ENCODE data around the gene ZNF700. TPM values are rescaled to one million over a fixed set of nuclear protein-coding genes. Genes with fewer than 3 reads are reported as not detected.
A peak's percentile ranks its signal among the peaks of the same experiment; 100 is the strongest.
"Not testable (repeated sequence)": the region's sequence is repeated elsewhere in the genome, so short reads cannot be mapped to it uniquely, and the experiment has no call there.

The ZNF700 gene
- total and polyA plus RNA-seq, 8 donors, result 6.5 to 22.7 (median 8.1) TPM

DNA sequence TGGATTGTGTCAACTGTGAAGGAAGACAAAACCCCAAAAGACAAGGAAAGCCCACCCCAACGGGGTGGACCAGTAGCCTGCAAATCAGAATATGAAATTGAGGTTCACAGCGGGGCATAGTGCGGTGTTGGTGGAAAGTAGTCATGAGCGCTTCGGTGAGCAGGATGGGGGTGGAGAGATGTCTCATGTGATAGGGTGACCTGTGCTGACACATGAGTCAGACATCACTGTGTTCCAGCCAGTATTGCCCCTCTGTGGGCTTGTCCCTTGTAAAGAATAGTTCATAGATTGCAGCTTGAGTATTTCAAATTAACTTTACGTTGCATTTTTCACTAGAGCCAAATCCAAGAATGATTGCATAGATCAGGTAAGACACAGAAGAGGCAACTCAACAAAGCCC, 30.1 kb upstream of the ZNF700 start:
- Histone ChIP-seq H3K9me3 (no peaks in the 10 kb centered on the region), H3K4me3 (no peak overlapping the region), H3K36me3 (no peaks in the 10 kb centered on the region), H3K27ac (no peak overlapping the region), H3K27me3 (no peaks in the 10 kb centered on the region), H3K4me1 (no peaks in the 10 kb centered on the region)
- intact Hi-C loops (cut with DNase I), result no loop called here
- 98 to 99% methylated on average over 6 of the region's 6 CpGs for WGBS, 2 donors
- ATAC-seq, result no peak
- DNase-seq, result no peak
- no peak for FAIRE-seq
- TF ChIP-seq, protein P1, sequence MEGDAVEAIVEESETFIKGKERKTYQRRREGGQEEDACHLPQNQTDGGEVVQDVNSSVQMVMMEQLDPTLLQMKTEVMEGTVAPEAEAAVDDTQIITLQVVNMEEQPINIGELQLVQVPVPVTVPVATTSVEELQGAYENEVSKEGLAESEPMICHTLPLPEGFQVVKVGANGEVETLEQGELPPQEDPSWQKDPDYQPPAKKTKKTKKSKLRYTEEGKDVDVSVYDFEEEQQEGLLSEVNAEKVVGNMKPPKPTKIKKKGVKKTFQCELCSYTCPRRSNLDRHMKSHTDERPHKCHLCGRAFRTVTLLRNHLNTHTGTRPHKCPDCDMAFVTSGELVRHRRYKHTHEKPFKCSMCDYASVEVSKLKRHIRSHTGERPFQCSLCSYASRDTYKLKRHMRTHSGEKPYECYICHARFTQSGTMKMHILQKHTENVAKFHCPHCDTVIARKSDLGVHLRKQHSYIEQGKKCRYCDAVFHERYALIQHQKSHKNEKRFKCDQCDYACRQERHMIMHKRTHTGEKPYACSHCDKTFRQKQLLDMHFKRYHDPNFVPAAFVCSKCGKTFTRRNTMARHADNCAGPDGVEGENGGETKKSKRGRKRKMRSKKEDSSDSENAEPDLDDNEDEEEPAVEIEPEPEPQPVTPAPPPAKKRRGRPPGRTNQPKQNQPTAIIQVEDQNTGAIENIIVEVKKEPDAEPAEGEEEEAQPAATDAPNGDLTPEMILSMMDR (IDR thresholded peaks at IDR 0.05), result no peak

DNA sequence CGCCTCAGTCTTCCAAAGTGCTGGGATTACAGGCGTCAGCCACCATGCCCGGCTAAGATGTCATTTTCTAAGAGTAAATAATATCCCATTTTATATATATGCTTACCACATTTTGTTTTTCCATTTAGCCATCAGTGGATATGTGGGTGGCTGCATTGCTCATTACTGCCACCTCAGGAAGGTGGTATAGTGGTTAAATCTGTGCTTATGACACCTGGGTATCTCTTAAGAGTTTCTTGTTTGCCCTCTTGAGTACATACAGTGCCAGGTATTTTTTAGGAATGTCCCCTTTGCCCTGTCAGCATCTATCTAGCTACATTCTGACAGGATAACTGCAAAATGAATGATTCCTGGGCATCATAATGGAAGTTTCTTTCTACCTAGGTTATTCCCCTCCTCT, 22.7 kb upstream of the ZNF700 start:
- no peak for DNase-seq
- no peaks in the 10 kb centered on the region for H3K27me3 ChIP-seq
- no peak overlapping the region for H3K4me3 ChIP-seq
- ATAC-seq, result no peak
- H3K9me3 ChIP-seq, result peaks cover 0 to 11% (median 3%) of the 10 kb centered on the region in 4 donors
- TF ChIP-seq, protein P1 (IDR thresholded peaks at IDR 0.05), result no peak
- H3K27ac ChIP-seq, result no peak overlapping the region
- intact Hi-C loops (cut with DNase I), result no loop called here
- H3K4me1 ChIP-seq, result no peaks in the 10 kb centered on the region
- FAIRE-seq, result no peak
- WGBS, 2 donors, result 97 to 98% methylated on average over 3 of the region's 3 CpGs
- H3K36me3 ChIP-seq, result peaks cover 9 to 41% (median 22%) of the 10 kb centered on the region in 3 donors

DNA sequence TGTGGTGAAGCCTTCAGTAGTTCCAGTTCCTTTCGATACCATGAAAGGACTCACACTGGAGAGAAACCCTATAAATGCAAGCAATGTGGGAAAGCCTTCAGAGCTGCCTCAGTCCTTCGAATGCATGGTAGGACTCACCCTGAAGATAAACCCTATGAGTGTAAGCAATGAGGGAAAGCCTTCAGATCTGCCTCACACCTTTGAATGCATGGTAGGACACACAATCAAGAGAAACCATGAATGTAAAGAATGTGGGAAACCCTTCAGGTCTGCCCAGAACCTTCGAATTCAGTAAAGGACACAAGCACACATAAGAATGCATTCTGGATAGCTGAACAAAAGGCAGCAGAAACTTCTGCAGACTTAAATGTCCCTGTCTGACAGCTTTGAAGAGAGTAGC, 19.0 kb upstream of the ZNF700 start:
- Histone ChIP-seq H3K4me3 (no peak overlapping the region), H3K9me3 (peaks cover 0 to 11% (median 3%) of the 10 kb centered on the region in 4 donors), H3K27me3 (no peaks in the 10 kb centered on the region), H3K27ac (no peak overlapping the region), H3K36me3 (peaks cover 9 to 41% (median 22%) of the 10 kb centered on the region in 3 donors), H3K4me1 (no peaks in the 10 kb centered on the region)
- intact Hi-C loops (cut with DNase I), result no loop called here
- TF ChIP-seq, protein P1 (IDR thresholded peaks at IDR 0.05), result no peak
- ATAC-seq (no peak), FAIRE-seq (no peak), DNase-seq (no peak)
- 95 to 97% methylated on average over 3 of the region's 3 CpGs for WGBS, 2 donors

DNA sequence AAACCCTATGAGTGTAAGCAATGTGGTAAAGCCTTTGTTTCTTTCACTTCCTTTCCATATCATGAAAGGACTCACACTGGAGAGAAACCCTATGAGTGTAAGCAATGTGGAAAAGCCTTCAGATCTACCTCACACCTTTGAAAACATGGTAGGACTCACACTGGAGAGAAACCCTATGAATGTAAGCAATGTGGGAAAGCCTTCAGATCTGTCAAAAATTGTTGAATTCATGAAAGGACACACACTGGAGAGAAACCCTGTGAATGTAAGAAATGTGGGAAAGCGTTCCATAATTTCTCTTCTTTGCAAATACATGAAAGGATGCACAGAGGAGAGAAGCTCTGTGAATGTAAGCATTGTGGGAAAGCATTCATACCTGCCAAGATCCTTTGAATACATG, 13.0 kb upstream of the ZNF700 start:
- ATAC-seq; H3K27me3 ChIP-seq; H3K27ac ChIP-seq; FAIRE-seq; DNase-seq; H3K4me1 ChIP-seq; intact Hi-C loops (cut with DNase I); H3K36me3 ChIP-seq; H3K4me3 ChIP-seq; H3K9me3 ChIP-seq: not testable (repeated sequence)
- WGBS, 2 donors, result 88 to 93% methylated on average over 1 of the region's 1 CpG

DNA sequence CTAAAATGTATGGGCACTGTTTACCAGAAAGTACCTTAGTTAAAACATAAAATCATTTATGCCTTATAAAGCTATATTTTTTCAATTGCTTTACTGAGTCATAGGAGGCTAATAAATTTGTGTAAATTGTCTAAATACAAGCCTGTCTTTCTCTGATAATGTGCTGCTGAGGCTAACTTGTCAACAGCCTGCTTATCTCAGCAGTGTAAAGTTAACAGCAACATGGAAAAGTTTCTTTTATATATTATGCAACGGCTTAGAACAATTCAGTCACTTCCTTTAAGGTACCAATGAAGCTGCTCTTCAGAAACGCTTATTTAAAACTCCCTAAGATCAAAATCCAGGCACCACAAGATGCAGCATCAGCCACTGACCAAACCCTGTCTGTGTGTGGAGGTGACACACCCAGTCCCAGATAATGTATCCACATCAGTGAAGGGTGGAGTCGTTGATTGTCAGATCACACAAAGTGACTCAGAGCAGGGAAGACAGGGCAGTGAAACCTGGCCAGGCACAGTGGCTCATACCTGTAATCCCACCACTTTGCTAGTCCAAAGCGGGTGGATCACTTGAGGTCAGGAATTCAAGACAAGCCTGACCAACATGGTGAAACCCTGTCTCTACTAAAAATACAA, 10.4 kb upstream of the ZNF700 start:
- H3K36me3 ChIP-seq; FAIRE-seq; intact Hi-C loops (cut with DNase I); H3K27me3 ChIP-seq; H3K27ac ChIP-seq; DNase-seq; H3K4me3 ChIP-seq; H3K9me3 ChIP-seq; ATAC-seq; H3K4me1 ChIP-seq: not testable (repeated sequence)
- 94 to 95% methylated on average over 4 of the region's 4 CpGs for WGBS, 2 donors

DNA sequence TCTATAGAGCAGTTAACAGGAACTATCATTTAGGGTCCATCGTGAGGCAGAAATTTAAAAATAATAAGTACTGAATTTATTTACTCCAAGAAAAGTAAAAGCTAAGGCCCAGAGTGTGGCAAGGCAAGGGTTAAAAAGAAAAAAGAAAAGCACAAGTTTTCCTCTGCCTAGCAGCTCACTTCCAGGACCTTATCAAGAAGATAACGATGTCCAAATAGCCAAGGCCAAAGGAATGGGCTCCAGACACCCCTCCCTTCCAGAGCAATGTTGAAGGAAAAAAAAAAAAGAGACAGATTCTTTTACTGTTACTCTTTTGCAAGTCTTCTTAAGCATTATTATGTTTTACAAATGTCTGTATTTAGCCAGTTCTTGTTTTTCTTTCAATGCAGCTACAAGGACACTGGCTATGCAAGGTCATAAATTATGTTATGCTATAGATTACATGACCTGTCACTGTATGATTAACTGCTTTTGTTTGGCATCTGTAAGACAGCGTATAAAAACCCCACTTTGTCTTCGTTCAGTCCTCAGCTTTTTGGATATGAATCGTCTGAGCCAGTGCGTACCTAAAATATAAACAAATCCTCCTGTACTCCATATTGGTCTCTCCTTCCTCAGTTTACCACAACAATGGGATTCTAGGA, 2.9 kb upstream of the ZNF700 start:
- no peaks in the 10 kb centered on the region for H3K9me3 ChIP-seq
- no peaks in the 10 kb centered on the region for H3K27me3 ChIP-seq
- H3K4me1 ChIP-seq, result peaks cover 6 to 17% (median 15%) of the 10 kb centered on the region in 3 donors
- no peak overlapping the region for H3K4me3 ChIP-seq
- 10 to 12% methylated on average over 6 of the region's 6 CpGs for WGBS, 2 donors
- TF ChIP-seq, protein P1 (IDR thresholded peaks at IDR 0.05), result no peak
- FAIRE-seq, result no peak
- H3K36me3 ChIP-seq, result no peaks in the 10 kb centered on the region
- intact Hi-C loops (cut with DNase I), result loop anchor here in 1 of 3 donors (10.0 kb wide), 1 partner anchor 63 kb away; no protein-coding TSS in a partner anchor
- DNase-seq, result peak in 2 of 6 donors; percentile 18 to 38
- ATAC-seq, result no peak
- no peak overlapping the region for H3K27ac ChIP-seq

DNA sequence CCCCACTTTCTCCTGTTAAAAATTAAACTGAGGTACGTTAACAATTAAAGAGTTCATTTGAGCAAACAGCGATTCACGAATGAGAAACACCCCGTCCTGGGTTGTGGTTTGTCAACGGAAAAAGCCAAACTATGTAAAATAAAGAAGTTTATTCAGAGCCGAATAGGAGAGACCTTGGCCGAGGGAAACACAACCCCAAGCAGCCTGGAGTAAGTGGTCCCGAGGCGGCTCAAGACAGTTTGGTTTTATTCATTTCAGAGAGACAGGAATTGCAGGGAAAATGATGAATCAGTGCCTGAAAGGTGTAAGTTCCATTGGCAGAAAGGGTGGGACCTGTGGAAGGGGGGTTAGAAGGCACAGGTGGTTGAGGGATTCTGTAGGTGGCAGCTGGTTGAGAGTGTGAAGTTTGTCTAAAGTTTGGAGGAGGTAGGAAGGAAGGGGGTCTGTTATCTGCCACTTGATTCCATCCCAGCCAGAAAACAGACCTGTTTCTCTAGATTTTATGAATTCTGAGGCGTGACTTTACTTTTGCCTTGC, 812 bp downstream of the ZNF700 start:
- WGBS, 2 donors, result 2% methylated on average over 10 of the region's 10 CpGs
- intact Hi-C loops (cut with DNase I), result loop anchor here in 1 of 3 donors (10.0 kb wide), 1 partner anchor 59 kb away; no protein-coding TSS in a partner anchor
- H3K27me3 ChIP-seq, DNase-seq, H3K36me3 ChIP-seq, ATAC-seq, H3K9me3 ChIP-seq, FAIRE-seq: not testable (repeated sequence)
- peak overlapping the region; percentile 88 to 98 (median 97) for H3K27ac ChIP-seq
- peak overlapping the region; percentile 67 to 93 (median 76) for H3K4me3 ChIP-seq
- peaks cover 6 to 22% (median 15%) of the 10 kb centered on the region in 3 donors for H3K4me1 ChIP-seq

Data from pancreas (tissue), 10 donors.